Measurements from ENCODE around the gene PPM1H.
A peak's percentile ranks its signal among the peaks of the same experiment; 100 is the strongest.

PPM1H gene

DNA sequence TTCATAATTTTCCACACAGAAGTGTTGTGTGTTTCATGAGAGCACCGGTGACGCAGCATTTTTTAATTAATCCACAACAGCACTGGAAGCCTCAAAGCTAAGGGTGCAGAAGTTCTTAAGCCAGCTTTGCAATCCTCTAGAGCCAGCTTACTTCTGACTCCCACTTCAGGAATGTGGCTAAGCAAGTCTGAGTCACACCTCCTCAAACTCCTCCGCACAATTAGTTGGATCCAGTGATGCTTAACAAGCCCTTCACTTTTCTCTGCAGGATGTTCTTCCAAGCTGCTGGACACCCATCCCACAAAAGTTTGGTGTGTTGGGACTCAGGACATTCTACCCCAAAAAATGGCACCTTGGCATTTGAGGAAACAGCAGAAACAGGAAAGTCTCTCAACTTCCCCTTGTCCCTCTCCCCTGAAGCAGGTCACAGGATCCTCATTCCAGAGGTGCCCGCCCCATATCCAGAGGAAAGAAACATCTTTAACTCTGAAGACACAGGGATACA lies 210.0 kb downstream of the PPM1H start:
- Histone ChIP-seq H3K4me3 (ENCODE audit: low read depth, low read length) (no peak overlapping the region), H3K27me3 (ENCODE audit: insufficient read depth, low read depth, severe bottlenecking) (no peaks in the 10 kb centered on the region), H3K36me3 (peaks cover 1% of the 10 kb centered on the region; the same call in 1 of the 2 replicates), H3K9me3 (ENCODE audit: severe bottlenecking) (no peaks in the 10 kb centered on the region), H3K27ac (no peak overlapping the region)
- TF ChIP-seq, protein P1, sequence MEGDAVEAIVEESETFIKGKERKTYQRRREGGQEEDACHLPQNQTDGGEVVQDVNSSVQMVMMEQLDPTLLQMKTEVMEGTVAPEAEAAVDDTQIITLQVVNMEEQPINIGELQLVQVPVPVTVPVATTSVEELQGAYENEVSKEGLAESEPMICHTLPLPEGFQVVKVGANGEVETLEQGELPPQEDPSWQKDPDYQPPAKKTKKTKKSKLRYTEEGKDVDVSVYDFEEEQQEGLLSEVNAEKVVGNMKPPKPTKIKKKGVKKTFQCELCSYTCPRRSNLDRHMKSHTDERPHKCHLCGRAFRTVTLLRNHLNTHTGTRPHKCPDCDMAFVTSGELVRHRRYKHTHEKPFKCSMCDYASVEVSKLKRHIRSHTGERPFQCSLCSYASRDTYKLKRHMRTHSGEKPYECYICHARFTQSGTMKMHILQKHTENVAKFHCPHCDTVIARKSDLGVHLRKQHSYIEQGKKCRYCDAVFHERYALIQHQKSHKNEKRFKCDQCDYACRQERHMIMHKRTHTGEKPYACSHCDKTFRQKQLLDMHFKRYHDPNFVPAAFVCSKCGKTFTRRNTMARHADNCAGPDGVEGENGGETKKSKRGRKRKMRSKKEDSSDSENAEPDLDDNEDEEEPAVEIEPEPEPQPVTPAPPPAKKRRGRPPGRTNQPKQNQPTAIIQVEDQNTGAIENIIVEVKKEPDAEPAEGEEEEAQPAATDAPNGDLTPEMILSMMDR (IDR thresholded peaks at IDR 0.05; ENCODE audit: low read depth, low read length), result no peak
- DNase-seq, result peak; percentile 49

DNA sequence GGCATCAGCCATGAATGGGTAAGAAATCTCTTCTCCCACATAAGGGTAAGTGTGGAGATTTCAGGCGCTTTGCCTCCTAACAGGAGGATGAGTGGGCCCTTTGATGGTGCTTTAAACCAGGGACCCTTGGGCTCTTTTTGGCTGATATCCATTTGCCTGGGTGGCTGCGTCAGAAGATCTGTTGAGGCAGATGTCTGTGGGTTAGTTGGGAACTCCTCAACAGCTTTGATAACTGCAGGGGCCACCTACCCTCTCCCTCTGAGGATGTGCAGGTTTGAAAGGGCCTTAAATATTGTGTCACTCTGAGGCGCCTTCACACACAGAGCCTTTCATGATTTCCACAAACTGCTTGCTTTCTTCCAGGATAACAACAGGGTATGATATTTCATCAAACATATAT lies 210.7 kb downstream of the PPM1H start:
- Histone ChIP-seq H3K9me3 (ENCODE audit: severe bottlenecking) (no peaks in the 10 kb centered on the region), H3K27ac (no peak overlapping the region), H3K4me3 (ENCODE audit: low read depth, low read length) (no peak overlapping the region), H3K27me3 (ENCODE audit: insufficient read depth, low read depth, severe bottlenecking) (no peaks in the 10 kb centered on the region), H3K36me3 (peaks cover 8% of the 10 kb centered on the region)
- no peak for DNase-seq
- TF ChIP-seq, protein P1 (IDR thresholded peaks at IDR 0.05; ENCODE audit: low read depth, low read length), result no peak

DNA sequence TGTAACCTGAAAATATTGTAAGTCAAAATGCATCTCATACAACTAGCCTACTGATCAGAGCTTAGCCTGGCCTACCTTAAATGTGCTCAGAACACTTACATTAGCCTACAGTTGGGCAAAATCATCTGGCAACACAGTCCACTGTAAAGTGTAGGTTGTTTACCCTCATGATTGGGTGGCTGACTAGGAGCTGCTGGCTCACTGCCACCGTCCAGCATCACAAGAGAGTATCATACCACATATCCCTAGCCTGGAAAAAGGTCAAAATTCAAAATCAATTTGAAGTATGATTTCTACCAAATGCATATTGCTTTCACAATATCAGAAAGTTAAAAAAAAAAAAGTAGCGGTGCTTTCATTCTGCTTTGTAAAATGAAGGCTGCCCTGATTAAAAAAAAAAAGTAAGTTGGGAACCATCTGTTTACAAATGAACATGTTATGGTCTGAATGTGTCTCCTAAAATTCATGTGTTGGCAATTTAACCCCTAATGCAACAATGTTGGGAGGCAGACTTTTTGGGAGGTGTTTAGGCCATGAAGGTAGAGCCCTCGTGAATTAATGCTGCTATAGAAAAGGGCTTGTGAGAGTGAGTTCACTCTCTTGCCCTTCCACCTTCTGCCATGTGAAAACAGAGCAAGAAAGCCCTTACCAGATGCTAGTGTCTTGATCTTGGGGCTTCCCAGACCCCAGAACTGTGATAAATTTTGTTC lies 211.8 kb downstream of the PPM1H start:
- H3K27ac ChIP-seq, result no peak overlapping the region
- TF ChIP-seq, protein P1 (IDR thresholded peaks at IDR 0.05; ENCODE audit: low read depth, low read length), result no peak
- no peaks in the 10 kb centered on the region for H3K27me3 ChIP-seq (ENCODE audit: insufficient read depth, low read depth, severe bottlenecking)
- no peak overlapping the region for H3K4me3 ChIP-seq (ENCODE audit: low read depth, low read length)
- no peak for DNase-seq
- no peaks in the 10 kb centered on the region for H3K9me3 ChIP-seq (ENCODE audit: severe bottlenecking)
- H3K36me3 ChIP-seq, result peaks cover 18% of the 10 kb centered on the region

DNA sequence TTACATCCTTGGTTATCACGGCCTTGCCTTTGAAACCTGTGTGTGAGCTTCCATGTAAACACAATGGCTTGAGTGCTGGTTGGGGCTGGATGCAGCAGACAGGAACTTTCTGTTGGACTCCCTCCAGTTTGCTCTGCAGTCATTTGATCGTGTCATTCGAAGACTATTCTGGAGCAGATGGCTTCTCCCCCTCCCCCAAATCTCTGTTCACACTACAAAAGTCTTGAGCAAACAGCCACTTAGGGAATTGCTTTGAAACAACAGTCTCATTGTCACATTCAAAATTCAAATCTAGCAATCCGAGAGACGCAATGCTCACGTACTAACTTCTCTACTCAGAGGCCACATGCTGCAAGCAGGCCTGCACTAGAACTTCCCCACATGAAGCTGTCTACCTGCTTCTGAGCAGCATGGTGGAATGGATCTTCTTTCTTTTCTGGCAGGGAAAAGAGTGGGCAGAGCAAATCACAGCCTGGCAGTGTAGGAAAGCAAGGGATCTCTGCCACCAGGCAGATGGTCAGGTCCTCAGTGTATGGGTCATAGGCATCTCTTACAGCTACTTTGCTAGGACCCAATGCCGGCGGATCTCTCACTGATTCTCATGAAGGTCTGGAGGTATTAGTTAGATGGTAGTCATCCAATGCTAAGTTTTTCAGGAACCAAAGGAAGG lies 214.2 kb downstream of the PPM1H start:
- TF ChIP-seq, protein P1 (IDR thresholded peaks at IDR 0.05; ENCODE audit: low read depth, low read length), result no peak
- peak; percentile 78 for DNase-seq
- peak overlapping the region; percentile 85 for H3K27ac ChIP-seq
- H3K36me3 ChIP-seq, result peaks cover 21% of the 10 kb centered on the region
- H3K9me3 ChIP-seq (ENCODE audit: severe bottlenecking), result no peaks in the 10 kb centered on the region
- no peaks in the 10 kb centered on the region for H3K27me3 ChIP-seq (ENCODE audit: insufficient read depth, low read depth, severe bottlenecking)
- H3K4me3 ChIP-seq (ENCODE audit: low read depth, low read length), result no peak overlapping the region

DNA sequence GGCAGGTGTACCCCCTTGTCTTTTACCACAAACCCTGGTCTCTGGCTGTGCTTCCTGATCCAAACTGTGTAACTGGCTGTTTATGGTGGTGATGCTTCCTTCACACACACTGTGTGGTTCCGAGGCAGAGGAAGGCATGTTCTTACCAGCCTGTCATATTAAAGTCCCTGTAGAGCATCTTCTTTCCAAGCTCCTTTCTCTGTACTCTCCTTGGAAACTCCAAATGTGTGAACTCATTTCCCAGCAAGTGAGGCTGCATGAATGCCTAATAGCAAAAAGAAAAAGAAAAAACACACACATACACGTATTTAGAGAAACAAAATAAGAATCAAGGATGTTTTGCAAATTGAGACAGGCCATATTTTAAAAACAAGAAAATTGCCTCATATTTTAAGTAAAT lies 214.9 kb downstream of the PPM1H start:
- no peak overlapping the region for H3K4me3 ChIP-seq (ENCODE audit: low read depth, low read length)
- no peaks in the 10 kb centered on the region for H3K27me3 ChIP-seq (ENCODE audit: insufficient read depth, low read depth, severe bottlenecking)
- DNase-seq, result no peak
- peak overlapping the region; percentile 85 for H3K27ac ChIP-seq
- no peaks in the 10 kb centered on the region for H3K9me3 ChIP-seq (ENCODE audit: severe bottlenecking)
- TF ChIP-seq, protein P1 (IDR thresholded peaks at IDR 0.05; ENCODE audit: low read depth, low read length), result no peak
- peaks cover 21% of the 10 kb centered on the region for H3K36me3 ChIP-seq

Data from WERI-Rb-1 (cell line).